Thyroid gland (tissue), 4 donors: ENCODE results near the gene FAM53B.

ENCODE experiments used
- POLR2A ChIP-seq, 2 donors: fragments of 450-650 bp; IDR thresholded peaks; one replicate each; pipeline ENCODE4 v1.6.1; 2017; ENCODE audit warnings: antibody characterized with exemption in 2 of 2, mild to moderate bottlenecking in 2 of 2, moderate library complexity in 1 of 2
- TF ChIP-seq, protein P1 (sequence below), 6 experiments: fragments of 200-600 bp in 3 of 6; fragments of 450-650 bp in 3 of 6; sonication (generic) in 3 of 6; IDR thresholded peaks; one replicate each; pipeline ENCODE4 v1.5.1; 2016 to 2019; ENCODE audit warnings: antibody characterized with exemption in 6 of 6, mild to moderate bottlenecking in 2 of 6, inconsistent platforms in 1 of 6, moderate library complexity in 1 of 6

DNA sequence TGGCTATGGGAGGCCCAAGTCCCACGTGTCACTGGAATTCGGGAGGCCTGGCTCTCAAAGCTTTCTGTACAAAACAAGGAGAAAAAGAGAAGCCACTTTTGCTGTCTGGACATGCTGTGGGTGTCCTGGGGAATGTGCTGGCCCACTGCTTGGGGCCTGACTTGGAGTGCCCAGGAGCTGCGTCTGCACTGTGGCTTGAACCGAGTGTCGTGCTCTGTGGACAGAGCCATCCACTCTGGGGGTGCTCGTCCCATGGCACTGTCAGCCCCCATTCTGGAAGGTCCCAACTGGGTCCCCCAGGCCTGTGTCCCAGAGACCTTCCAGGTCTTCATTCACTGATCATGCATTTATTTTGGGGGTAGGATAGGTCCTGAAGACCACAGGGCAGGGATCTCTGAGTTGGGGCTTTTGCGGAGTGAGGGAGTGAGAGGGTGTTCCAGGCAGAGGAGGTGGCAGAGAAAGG is 144.6 kb downstream of the FAM53B start:
- TF ChIP-seq, protein P1, sequence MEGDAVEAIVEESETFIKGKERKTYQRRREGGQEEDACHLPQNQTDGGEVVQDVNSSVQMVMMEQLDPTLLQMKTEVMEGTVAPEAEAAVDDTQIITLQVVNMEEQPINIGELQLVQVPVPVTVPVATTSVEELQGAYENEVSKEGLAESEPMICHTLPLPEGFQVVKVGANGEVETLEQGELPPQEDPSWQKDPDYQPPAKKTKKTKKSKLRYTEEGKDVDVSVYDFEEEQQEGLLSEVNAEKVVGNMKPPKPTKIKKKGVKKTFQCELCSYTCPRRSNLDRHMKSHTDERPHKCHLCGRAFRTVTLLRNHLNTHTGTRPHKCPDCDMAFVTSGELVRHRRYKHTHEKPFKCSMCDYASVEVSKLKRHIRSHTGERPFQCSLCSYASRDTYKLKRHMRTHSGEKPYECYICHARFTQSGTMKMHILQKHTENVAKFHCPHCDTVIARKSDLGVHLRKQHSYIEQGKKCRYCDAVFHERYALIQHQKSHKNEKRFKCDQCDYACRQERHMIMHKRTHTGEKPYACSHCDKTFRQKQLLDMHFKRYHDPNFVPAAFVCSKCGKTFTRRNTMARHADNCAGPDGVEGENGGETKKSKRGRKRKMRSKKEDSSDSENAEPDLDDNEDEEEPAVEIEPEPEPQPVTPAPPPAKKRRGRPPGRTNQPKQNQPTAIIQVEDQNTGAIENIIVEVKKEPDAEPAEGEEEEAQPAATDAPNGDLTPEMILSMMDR (IDR thresholded peaks at IDR 0.05) = no peak
- no peak for TF ChIP-seq POLR2A (IDR thresholded peaks at IDR 0.05)
